Posterior vena cava (tissue), 2 donors: ENCODE measurements around the gene DUSP19. TPM values are rescaled to one million over a fixed set of nuclear protein-coding genes. Genes with fewer than 3 reads are reported as not detected.

Experiments used
- DNase-seq: peaks from one replicate; pipeline ENCODE4 v3.0.0-alpha.2; 2020; ENCODE audit warnings: low spot score
- intact Hi-C, 2 donors: fragments of 100-400 bp; cut with DNase I; formaldehyde crosslinking; loops; one replicate each; pipeline versions ENCODE4 v1.14.1 to v1.14.2; 2022 to 2023
- total RNA-seq, 2 donors: library from RNA; stranded (reverse); fragmentation: NEBNext Ultra II Directional; extraction: Animal tissue kit (Norgen Biotek cat#: 25700); gene quantifications; one replicate each; pipeline ENCODE4 v1.2.1, GENCODE V29; 2021
- donor health status: DM: yes; HTN: yes; CAD: no.
- donor health status: DM: yes; HTN: yes; CAD: no.

DUSP19 gene
- total RNA-seq, 2 donors from 2014 or later = 5.7 to 9.1 TPM

- DNase-seq = no peak
- intact Hi-C loops = loop anchor here in 1 of 2 donors (5.0 kb wide), 1 partner anchor 36 kb away; no protein-coding TSS in a partner anchor
These were observed 44.8 kb downstream of the DUSP19 start for GRCh38 chr2:183123117-183123958.

GRCh38 chr2:183123959-183124221 is 45.3 kb downstream of the DUSP19 start:
- DNase-seq = no peak
- intact Hi-C loops = loop anchor here in 1 of 2 donors (5.0 kb wide), 1 partner anchor 37 kb away; no protein-coding TSS in a partner anchor

- intact Hi-C loops = loop anchor here in 1 of 2 donors (5.0 kb wide), 1 partner anchor 37 kb away; no protein-coding TSS in a partner anchor
These were observed 45.8 kb downstream of the DUSP19 start, which contains the start of gene NUP35 for GRCh38 chr2:183124222-183124956. Gene NUP35, plus strand, starts transcription at chr2:183124443. Its CDS starts 15 bp downstream, at chr2:183124458.

GRCh38 chr2:183124957-183125255 is 46.4 kb downstream of the DUSP19 start:
- intact Hi-C loops = loop anchor here in 1 of 2 donors (5.0 kb wide), 1 partner anchor 38 kb away; no protein-coding TSS in a partner anchor
- DNase-seq = no peak

More at GRCh38 chr2:183124222-183124956, 45.8 kb downstream of the DUSP19 start, which contains the start of gene NUP35:
- peak; percentile 92 for DNase-seq

GRCh38 chr2:183125659-183126341 is 47.3 kb downstream of the DUSP19 start:
- intact Hi-C loops = no loop called here
- no peak for DNase-seq

GRCh38 chr2:183126635-183127034 is 48.1 kb downstream of the DUSP19 start:
- no peak for DNase-seq
- intact Hi-C loops = no loop called here

GRCh38 chr2:183134016-183134415 is 55.5 kb downstream of the DUSP19 start:
- DNase-seq = no peak
- intact Hi-C loops = no loop called here

- intact Hi-C loops = no loop called here
- no peak for DNase-seq
These were observed 70.4 kb downstream of the DUSP19 start for GRCh38 chr2:183148955-183149354.

GRCh38 chr2:183149489-183149888 is 70.9 kb downstream of the DUSP19 start:
- DNase-seq = no peak
- intact Hi-C loops = no loop called here

Other genes with a start within 250 kb of the DUSP19 start
- 1 to 10 TPM; 5.4 to 6.9 TPM for gene FRZB, start 212.1 kb upstream of the DUSP19 start, total RNA-seq
- 100 to 1,000 TPM; 187 to 280 TPM for gene NCKAP1, start 40.3 kb upstream of the DUSP19 start, total RNA-seq
- 10 to 100 TPM in 1 of 2 donors, 1 to 10 TPM in 1; 9.8 to 11.7 TPM for gene NUP35, start 45.7 kb downstream of the DUSP19 start, total RNA-seq